HG03108 (cell line): ENCODE data around the gene SHMT1.
"Not testable (repeated sequence)": the region's sequence is repeated elsewhere in the genome, so short reads cannot be mapped to it uniquely, and the experiment has no call there.

Source experiments
- ATAC-seq: cut with Tn5 transposase; IDR thresholded peaks from one replicate; pipeline ENCODE4 v1.9.1; 2021; ENCODE audit warnings: moderate library complexity; ENCODE audit not compliant: unreplicated experiment

Gene SHMT1

DNA sequence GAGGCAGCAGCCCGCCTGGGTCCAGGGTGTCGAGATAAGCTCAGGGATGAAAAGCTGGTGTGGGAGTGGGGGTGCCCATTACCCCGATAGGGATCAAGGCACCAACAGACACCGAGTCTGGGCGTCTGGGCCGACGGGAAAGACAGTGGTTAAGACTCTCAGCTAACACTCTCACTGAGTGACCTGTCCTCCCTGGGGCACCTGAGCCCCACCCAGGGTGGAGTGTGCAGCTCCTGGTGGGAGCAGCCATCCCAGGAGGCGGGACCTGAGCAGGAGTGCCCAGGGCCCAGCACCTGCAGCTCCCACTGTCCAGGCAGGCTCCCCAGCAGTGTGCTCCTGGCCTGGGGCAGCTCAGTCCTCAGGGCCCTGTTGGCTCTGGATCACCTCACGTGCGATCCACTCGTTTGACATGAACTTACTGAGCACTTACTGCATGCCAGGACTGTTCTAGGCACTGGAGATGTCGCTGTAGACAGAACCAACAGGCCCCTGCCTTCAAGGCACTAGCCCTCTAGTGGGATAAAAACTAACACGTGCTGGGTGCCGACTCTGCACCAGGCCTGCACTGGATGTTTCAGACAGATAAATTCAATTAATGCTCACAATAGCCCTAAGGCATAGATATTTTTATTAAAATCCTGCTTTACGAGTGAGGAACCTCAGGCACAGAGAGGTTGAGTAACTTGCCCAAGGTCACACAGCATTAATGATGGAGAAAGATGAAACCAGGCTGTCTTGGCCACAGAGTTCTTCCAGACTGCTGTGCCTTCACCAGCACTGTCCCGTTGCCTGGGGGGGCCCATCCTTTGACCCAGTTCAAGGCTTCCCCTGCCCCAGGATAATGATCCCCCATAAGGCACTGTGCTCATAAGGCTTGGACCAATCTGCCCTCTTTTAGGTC lies 16.1 kb upstream of the SHMT1 start:
- ATAC-seq, result no peak

DNA sequence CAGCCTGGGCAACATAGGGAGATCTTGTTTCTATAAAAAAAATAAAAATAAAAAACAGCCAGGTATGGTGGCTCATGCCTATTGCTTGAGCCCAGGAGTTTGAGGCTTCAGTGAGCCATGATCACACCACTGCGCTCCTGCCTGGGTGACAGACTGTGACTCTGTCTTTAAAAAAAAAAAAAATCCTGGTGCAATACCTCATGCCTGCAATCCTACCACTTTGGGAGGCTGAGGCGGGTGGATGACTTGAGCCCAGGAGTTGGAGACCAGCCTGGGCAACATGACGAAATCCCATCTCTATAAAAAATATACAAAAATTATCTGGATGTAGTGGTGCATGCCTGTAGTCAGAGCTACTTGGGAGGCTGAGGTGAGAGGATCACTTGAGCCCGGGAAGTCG lies 15.3 kb upstream of the SHMT1 start:
- not testable (repeated sequence) for ATAC-seq

GRCh38 chr17:18378205-18378505 lies 14.8 kb upstream of the SHMT1 start:
- no peak for ATAC-seq

- no peak for ATAC-seq
Measured at GRCh38 chr17:18377437-18378204, 14.3 kb upstream of the SHMT1 start, which contains the start of gene EVPLL. Gene EVPLL, plus strand, starts transcription at chr17:18377778. Its CDS starts 3,160 bp downstream, at chr17:18380938.

GRCh38 chr17:18374216-18374615 lies 10.9 kb upstream of the SHMT1 start:
- no peak for ATAC-seq

GRCh38 chr17:18373181-18373580 lies 9.8 kb upstream of the SHMT1 start:
- not testable (repeated sequence) for ATAC-seq

- no peak for ATAC-seq
Measured at GRCh38 chr17:18371455-18371854, 8.1 kb upstream of the SHMT1 start.

DNA sequence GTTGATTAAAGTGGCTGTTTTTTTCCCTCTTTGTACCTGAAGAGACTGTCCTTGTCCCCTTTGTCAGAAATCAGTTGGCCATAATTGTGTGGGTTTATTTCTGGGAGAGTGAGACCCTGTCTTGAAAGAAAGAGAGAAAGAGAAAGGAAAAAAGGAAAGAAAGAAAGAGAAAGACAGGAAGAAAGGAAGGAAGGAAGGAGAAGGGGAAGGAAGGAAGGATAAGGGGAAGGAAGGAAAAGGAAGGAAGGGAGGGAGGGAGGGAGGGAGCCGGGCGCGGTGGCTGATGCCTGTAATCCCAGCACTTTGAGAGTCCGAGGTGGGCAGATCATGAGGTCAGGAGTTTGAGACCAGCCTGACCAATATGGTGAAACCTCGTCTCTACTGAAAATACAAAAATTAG lies 7.4 kb upstream of the SHMT1 start:
- no peak for ATAC-seq

GRCh38 chr17:18368946-18369345 lies 5.6 kb upstream of the SHMT1 start:
- no peak for ATAC-seq

DNA sequence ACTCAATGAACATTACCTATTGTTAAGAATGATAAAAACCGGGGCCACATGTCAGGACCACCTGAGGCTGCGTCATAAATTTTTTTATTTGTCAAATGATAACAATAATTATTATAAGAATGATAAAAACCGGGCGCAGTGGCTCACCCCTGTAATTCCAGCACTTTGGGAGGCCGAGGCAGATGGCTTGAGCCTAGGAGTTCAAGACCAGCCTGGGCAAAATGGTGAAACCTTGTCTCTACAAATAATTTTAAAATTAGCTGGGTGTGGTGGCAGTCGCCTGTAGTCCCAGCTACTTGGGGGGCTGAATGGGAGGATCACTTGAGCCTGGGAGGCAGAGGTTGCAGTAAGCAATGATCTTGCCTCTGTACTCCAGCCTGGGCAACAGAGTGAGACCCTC lies 816 bp upstream of the SHMT1 start:
- ATAC-seq, result no peak

GRCh38 chr17:18362698-18363100 lies 651 bp downstream of the SHMT1 start:
- ATAC-seq, result no peak

GRCh38 chr17:18361837-18362697 lies 1.3 kb downstream of the SHMT1 start:
- no peak for ATAC-seq

- no peak for ATAC-seq
Measured at GRCh38 chr17:18360518-18360917, 2.8 kb downstream of the SHMT1 start.

DNA sequence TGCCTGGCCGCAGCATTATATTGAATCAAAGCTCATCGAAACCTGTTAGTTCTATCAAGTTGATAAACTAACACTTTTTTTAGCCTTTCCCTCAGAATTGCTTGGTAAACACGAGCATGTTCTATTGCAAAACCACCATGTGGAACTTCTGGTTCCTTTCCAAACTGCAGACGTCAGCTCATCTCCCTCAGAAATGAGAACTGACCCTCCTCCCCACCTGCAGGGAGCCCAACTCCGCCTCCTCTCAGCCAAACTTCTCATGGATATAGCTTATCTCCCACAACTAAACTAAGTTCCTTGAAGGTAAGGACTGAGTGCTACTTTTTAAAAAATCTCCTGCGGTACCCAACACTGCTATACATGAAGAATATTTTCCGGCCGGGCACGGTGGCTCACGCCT lies 6.7 kb downstream of the SHMT1 start:
- no peak for ATAC-seq

- no peak for ATAC-seq
Measured at GRCh38 chr17:18353541-18353940, 9.8 kb downstream of the SHMT1 start.

GRCh38 chr17:18344021-18344420 lies 19.3 kb downstream of the SHMT1 start:
- no peak for ATAC-seq

GRCh38 chr17:18339933-18340332 lies 23.4 kb downstream of the SHMT1 start:
- no peak for ATAC-seq

GRCh38 chr17:18338158-18338557 lies 25.2 kb downstream of the SHMT1 start:
- not testable (repeated sequence) for ATAC-seq

DNA sequence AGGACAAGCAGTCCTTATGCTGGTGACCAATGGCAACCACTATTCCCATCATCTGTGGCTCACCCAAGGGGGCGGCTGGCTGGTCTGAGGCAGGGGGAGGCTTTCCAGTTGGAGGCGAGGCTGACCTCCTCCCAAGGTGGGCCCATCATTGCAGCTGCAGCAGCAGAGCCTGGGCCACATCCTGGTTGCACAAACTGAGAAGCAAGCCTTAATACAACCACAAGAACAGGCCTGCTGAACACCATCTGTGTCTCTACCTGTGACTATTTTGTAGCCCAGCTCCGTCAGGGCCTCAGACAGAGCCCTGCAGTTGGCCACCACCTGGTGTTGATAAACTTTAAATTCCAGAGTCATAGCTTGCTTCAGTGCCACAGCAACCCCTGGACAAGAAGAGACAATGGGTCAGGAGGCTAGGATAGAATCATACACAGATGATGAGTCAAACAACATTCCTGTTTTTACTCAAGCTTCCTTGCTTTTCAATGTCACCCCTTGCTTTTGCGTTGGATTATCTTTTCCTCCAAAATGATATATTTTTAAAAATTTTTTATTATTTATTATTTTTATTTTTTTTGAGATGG lies 30.4 kb downstream of the SHMT1 start:
- ATAC-seq, result no peak

- ATAC-seq, result no peak
Measured at GRCh38 chr17:18331879-18332278, 31.5 kb downstream of the SHMT1 start.

DNA sequence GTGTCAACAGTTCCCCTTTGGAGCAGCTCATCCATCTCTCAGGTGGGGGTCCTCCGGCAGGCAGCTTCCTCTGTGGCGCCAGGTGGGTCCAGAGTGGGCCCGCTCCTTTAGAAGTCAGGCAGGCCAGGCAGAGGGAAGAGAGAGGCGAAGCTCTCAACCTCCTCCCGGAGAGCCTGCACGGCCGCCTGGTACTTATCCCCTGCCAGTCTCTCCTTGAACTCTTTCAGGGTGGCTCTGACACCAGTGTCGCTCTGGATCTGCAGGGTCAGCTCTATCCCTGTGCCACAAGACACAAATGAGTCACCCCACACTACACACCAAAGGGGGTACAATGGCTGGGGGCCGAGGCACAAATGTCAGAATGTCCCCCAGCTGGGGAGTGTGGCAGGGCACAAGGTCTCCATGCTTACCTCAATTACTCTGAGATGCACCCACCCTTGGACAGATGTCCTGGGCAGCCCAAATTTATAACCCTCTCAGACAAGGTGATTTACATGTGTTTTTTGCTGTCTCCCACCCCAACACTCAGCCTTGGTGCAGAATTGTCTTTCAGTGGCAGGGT lies 34.6 kb downstream of the SHMT1 start:
- ATAC-seq, result no peak
